HG03175 (cell line): Measurements from ENCODE around the gene COL7A1.
A peak's percentile ranks its signal among the peaks of the same experiment; 100 is the strongest.
"Not testable (repeated sequence)": the region's sequence is repeated elsewhere in the genome, so short reads cannot be mapped to it uniquely, and the experiment has no call there.

Experiments
- ATAC-seq: cut with Tn5 transposase; IDR thresholded peaks from one replicate; pipeline ENCODE4 v1.9.1; 2021; ENCODE audit warnings: mild to moderate bottlenecking, moderate library complexity; ENCODE audit not compliant: unreplicated experiment

Gene COL7A1

DNA sequence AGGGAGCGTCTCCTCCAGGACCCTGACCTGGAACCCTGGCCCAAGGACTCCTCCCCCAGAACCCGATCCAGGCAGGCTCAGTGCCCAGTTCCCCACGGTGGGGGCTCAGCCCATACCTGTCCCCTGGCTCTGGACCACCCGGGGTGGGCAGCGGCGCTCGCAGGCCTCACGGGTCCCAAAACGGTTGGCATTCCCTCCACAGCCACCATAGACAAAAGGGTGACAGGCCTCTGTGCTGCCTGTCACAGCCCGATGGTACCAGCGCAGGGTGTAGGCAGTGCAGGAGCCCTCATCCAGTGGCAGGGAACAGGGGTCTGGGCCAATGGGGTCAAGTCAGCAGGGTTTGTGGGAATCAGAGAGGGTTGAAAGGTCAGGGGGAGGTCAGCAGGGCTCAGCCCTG is 30.5 kb downstream of the COL7A1 start:
- no peak for ATAC-seq

DNA sequence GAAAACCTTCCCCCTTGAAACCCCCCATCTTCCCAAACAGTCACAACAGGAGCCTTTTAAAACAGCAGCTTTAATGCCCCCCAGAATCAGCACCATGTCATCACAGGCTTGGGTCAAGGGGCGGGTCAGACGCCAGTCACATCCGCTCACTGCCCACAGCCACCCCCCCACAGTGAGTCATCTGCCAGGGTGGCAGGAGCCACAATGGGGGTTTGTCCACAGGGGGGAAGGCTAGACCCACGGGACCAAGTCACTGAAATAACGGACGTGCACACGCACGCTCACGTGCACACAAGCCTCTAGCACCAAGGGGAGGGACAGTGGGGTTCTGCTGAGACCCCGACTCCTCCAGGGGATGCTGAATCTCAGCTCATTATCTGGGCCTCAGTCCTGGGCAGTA is 31.1 kb downstream of the COL7A1 start:
- ATAC-seq = no peak

DNA sequence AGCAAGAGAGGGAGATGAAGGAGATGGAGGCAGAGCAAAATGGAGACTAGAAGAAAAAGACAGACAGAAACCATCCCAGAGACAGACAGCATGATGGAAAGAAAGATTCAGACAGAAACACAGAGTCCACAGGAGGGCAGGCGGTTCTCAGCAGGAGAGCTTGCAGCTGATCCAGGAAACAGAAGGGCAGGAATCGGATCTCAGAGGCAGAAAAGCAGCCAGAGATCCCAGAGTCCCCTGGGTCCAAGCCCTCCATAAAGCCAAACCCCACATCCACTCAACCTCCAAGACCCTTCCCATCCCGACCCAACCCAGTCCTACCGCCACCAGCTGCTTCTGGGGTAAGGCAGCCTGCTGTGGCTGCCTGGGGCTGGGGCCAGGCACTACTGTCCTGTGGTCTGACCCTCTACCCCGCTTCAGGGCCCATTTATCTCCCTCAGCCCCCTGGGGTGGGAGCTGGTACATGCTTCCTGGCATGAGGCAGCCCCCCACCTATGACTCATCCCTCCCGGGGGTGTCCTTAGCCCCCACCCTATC is 31.7 kb downstream of the COL7A1 start, which contains the start of gene UCN2:
TSS of gene UCN2 (minus strand) at position 400 of the 537 bp plus-strand sequence. CDS start 657 bp downstream, outside the sequence.
- ATAC-seq = no peak

DNA sequence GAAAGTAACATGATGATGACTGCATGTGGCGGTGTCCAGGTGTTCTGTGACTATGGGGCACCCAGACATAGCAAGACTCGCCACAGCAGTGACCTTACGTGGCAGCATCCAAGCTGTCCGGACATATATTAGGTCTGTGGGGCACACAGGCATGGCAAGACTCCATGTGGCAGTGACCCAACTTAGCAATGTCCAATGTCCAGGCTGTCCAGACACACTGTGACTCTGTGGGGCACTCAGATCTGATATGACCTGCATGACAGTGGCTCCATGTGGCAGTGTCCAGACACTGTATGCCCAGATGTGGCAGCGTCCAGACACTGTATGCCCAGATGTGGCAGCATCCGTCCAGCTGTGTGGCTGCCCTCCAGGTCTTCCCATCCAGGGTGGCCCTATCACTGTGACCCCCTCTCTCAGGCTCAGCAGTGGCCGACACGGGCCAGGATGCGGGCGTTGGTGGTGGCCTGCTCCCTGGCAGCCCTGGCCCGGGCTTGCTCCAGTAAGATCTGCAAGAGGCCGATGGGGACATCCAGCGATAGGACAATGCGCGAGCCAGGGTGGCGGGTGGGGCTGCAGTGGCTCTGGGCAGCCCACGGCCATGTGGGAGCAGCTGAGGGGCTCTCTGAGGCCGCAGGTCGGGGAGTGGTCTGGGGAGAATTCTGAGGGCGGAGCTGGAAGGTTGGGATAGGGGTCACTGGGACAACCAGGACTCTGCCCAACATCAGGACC is 32.6 kb downstream of the COL7A1 start:
- no peak for ATAC-seq

DNA sequence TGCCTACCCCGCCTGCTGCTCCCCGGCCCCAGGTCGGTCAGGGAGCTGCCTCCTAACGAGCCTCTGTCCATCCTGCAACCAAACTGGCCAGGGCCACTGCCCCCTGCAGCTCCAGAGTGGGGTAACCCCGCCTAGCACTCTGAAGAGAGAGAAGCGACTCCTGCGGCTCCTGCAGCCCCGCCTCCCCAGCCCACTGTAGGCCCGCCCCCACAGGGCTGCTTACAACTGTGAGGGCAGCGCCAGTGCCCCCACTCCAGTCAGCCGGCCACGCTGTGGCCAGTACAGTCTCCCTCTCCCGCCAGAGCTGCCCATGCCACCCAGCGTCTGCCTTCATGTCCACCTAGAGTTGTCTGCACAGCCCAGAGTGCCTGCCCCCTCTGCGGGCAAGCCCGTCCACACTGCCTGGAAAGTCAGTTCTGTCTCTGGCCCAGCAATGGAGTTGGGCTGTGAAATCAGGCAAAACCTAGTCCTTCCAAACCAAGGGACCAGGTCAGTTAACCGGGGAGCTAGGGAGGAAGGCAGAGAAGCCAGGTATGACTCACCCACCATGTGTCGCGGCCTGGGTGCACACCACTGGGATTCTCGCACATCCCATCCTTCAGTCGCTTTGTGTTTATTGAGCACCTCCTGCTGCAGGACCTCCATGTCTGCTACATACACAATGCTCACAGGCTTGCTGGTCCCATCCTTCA is 33.9 kb downstream of the COL7A1 start:
- ATAC-seq = no peak

DNA sequence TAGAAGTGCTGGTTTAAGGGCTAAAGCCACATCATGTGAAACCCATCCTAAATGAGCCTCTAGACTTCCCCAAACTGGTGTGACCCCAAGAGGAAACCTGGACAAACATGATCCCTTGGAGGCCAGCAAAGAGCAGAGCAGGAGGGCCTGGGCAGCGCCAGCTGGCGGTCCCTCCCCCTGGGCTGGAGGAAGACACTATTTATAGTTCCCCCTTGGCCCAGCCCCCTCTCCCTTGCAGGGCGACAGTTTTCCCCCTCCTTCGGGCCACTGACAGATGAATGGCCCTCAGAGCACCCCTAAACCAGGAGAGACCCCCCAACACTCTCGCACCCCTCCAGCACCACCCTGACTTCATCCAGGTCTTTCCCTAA is 34.5 kb downstream of the COL7A1 start:
- ATAC-seq = no peak

DNA sequence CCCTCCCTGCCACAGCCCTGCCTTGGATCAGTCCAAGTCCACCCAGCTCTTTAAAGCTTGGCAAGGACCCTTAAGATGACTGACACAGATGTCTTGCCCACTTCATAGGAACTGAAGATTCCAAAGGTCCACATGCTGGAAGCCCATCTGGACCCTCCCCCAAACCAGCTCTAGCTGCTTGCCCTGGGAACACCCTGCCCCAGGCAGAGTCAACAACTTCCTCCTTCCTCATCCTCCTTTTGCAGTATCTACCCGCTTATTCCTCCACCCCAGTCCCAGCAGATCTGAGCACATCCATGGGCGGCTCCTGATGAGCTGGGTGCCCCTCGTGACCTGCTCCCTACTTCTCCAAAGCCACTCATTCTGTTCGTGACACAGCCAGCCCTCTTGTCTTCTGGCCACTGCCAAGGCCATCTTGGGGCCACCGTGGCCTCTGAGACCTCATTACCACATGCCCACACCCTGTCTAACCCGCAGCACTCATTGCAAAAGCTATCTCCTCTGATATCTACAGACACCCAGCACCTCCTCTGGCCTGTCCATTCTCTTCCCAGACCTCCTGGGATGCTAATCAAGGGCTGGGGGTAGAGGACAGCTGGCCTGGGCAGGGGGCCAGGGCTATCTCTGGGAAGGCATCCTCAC is 36.5 kb downstream of the COL7A1 start:
- ATAC-seq = no peak

DNA sequence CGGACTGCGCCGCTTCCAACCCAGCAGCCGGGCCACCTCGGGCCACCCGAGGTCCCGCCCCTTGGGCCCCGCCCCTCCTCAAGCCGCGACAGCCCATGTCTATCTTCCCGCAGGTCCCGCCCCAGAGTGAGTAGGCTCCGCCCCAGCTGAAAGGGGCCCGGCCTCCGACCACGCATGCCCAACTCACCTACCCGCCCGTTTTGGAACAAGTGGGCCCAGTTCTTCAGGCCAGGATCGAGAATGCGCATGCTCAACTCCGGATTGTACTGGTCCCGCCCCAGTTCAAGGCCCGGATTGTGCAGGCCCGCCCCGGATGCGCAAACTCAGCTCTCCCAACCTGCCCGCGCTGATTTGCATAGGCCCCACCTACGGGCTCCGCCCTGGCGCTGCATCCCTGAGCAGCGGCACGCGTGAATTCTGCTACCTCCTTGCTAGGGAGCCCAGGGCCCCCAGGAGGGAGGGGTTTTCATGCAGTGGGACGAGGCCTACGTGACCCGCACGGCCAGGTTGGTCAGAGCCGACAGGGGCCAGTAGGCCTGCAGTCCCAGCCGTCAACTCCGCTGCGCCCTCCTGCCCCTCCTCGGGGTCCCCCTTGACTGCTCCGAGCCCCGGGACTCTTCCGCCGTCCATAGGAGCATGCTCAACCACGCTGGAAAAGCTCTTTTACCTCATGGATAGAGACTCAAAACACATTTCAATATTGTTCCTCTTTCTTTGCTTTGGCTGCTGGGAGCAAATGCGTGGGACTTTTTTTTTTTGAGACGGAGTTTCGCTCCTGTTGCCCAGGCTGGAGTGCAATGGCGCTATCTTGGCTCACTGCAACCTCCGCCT is 38.1 kb downstream of the COL7A1 start, which contains the start of gene PFKFB4:
TSS of gene PFKFB4 (minus strand) at position 8 of the 831 bp plus-strand sequence. CDS start 26 bp downstream, outside the sequence.
- ATAC-seq = peak; percentile 88

DNA sequence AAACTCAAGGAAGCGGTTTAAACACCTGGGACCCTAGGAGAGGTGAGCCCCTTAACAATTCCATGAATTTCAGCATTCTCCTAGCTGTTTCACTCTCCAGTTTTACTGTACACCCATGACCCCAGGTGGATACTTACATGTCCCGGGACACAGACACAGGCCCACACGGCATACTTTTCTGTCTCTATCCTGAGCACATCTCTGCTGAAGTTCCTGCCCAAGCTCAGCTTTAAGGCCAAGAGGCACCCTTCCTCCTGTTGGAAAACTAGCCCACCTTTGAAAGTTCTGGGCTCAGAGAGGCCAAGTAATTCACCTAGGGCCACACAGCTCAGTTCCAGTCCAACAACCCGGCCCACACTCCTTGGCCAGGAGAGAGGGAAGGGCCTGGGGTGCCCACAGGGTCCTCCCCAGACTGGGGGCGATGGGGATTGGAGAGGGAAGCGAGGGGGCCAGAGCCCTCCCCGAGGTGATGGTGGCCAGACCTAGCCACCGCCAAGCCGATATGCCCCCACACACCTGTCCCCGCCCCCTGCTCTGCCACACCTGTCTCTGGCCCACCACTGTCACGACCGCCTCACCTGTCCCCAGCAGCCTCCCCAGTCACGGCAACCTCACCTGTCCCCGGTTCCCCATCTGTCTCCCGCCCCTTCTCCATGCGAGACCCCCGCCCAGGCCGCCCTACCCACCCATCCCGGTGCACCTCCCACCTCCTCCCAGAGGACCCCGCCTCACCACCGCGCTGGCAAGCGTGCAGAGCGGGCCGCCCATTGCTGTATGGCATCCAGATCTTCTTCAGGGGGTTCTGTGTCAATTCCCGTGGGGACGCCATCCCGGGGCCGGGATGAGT is 39.0 kb downstream of the COL7A1 start:
- ATAC-seq = no peak

DNA sequence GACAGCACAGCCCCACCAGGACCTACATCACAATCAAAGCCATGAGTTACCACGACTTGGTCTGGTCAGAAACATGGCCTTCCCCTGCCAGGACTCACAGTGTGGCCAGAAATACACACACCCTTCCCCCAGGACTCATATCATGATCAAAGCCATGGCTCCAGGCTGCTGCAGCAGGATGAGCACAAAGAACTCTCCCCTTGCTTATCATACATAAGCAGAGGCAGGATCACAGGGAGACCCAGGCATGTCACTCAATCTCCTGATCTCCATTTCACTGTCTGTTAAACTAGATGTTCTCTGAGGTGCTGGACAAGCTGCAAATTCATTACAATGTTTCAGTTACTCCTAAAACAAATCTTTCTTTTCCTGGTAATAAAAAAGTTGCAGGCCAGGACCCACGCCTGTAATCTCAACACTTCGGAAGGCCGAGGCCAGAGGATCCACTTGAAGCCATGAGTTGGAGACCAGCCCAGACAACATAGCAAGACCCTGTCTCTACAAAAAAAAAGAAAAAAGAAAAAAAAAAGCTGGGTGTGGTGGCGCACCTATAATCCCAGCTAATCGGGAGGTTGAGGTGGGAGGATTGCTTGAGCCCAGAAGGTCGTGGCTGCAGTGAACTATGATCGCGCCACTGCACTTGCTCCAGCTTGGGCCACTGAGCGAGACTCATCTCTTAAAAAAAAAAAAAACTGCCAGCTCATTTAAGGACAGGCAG is 39.7 kb downstream of the COL7A1 start:
- ATAC-seq = no peak

DNA sequence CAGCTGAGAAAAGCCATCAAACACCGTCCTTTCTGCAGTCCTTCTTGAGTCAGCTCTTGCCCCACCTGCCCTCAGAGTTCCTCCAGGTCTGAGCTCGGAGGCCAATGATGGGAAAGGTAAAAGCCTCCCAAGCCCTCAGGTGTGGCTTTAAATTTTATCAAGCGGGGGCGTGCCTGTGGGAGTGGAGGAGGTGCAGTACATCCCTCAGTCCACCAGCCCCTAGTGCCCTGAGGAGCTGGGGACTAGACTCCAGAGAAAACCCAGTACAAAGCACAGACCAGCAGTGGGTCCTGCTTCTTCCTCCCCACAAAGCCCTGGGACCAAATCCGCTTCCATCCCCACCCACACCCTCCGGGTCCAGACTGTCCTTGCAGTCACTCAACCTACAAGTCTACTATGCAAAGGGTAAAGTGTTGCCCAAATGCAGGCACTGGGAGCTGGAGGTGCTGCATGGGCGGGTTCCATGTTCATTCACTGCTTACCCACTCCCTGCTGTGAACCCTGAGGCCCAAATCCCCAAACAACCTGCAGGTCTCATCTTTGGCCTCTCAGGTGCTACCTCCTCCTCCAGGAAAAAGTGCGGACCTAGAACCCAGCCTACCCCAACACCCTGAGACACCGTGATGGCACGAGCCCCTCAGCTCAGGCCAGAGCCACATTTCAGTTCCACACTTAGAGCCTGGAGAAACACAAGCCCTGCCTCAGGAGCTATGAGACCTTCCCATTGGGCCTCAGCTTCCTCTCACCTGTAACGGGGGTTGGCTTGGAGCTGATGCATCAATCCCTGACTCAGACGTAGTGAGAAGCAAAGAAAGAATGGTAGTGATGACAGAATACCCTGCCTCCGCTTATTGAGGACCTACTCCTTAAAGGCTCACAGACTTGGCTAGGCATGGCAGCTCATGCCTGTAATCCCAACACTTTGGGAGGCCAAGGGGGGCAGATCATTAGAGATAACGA is 41.0 kb downstream of the COL7A1 start:
- ATAC-seq = no peak

DNA sequence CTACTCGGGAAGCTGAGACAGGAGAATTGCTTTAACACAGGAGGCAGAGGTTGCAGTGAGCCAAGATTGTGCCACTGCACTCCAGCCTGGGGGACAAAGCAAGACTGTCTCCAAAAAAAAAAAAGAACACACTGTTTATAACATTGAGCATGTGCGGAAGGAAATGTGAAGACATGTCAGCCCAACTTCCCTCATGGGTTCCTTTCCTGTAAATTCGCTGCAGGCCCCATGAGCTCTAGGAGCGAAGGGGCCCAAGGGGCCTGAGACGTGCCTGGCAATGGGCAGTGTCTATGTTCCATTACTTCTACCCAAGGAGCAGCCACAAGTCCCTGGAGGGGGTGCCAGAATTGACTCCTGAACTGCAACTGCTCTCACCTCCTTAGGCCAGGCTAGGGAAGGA is 41.8 kb downstream of the COL7A1 start:
- no peak for ATAC-seq

DNA sequence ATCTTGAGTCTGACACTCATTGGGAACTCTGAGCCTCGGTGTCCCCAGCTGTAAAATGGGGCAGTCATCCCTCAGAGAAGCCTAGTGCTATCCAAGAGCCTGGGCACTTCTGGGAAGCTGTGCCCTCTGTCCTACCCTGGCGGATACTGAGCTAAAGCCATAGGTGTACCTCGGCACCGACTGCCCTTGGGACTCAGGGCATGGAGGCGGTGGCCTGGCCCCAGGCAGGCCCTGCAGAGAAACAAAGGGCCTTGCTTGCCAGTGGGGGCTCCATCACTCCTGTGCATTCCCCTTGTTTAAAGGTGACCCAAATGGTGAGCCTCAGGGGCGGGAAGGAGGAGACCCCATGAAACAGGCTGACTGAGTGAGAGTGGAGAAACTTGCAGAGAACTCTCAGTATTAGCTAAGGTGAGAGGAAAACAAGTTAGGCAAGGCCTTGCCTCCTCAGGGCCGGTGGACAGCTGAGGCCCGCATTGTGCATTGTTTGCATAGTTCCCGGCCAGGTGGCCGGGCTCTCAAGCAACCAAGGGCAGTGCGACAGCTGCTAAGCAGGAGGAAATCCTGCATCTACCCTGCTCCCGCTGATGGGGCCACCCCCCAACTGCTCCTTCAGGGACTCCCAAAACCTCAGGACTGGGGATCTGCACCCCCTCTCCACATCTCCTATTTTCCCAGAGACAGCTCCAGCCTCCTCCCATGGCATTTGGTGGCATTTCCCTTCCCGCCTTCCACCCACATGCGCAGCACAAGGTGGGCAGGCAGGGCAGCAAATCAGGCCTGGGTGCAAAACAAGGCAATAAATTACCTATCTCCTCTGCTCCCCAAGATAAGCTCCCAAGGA is 42.8 kb downstream of the COL7A1 start:
- no peak for ATAC-seq

DNA sequence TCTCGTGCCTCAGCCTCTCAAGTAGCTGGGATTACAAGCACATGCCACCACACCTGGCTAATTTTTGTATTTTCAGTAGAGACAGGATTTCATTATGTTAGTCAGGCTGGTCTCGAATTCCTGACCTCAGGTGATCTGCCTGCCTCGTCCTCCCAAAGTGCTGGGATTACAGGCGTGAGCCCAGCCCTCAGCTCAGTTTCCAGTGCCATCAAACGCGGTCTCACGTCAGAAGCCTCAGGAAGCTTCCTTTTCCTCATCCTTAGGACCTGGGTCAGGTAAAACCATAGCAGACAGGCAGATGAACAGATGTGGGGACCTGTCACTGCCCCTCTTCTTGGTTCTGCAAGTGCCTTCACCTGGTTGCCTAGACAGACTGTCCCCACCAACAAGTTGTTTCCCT is 43.5 kb downstream of the COL7A1 start:
- ATAC-seq = not testable (repeated sequence)

DNA sequence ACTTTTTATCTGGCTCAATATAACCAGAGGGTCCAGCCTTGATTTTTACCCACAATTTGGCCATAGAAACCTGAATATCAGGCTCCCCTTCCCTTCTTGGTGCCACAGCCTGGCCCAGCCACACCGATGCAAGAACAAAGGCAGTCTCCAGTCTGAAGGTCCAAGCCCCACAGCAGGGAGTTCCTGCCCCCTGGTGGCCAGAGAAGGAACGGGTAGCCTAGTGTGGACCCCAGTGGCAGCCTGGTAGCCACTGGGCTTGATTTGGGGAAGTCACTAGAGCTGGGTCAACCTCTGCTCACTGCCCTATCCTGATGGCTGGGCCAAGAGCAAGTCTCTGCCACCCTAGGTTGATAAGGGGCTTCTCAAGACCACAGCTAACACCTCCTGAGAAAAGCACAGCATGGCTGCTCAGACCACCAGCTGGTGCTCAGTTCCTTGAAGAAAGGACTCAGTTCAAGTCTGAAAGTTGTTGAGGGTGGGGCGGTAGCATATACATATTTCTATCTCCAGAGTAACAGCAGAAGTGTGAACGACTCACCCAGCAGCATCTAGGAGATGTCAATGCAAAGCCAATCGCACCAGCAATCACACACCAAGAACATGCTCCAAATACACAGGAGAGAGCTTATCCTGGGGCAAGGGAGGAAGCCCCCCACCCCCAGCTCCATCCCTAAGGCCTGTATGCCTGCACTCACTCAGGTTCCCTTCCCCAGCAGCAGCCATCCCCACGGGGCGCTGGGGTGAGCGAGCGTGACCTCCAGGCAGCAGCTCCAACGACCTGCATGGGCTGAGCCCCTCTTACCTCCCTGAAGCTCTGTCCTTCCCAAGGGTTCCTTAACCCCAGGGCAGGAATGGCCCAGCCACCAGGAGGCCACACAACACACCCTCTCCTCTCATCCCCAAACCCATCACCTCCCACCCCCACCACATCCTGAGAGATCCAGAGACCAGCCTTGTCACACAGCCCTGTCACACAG is 46.1 kb downstream of the COL7A1 start:
- peak; percentile 60 for ATAC-seq

DNA sequence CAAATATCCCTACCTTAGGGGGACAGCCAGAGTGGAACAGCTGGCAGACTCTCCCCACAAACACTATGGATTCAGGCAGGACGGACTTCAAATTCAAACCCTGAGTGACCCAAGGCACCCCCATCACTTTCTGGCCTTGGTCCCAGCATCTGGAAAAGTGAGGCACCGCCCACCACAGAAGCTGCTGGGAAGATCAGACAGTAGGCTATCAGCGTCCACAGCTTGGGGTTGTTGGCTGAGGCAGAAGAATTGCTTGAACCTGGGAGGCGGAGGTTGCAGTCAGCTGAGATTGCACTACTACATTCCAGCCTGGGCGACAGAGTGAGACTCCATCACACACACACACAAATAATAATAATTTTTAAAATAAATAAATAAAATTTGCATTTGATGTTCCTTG is 47.0 kb downstream of the COL7A1 start:
- ATAC-seq = no peak
